Measurements from ENCODE around the gene GRAMD1B.

Gene GRAMD1B

GRCh38 chr11:123579482-123579812 lies 149.4 kb downstream of the GRAMD1B start:
- Histone ChIP-seq H3K27me3 (ENCODE audit: insufficient read depth, poor library complexity, severe bottlenecking) (no peaks in the 10 kb centered on the region), H3K27ac (replicated peaks) (no peak overlapping the region), H3K4me3 (replicated peaks; ENCODE audit: insufficient read depth, low read length) (no peak overlapping the region)
- DNase-seq (ENCODE audit: low read depth in 1 of 2, low spot score in 1 of 2): no peak
- no peak for TF ChIP-seq REST (IDR thresholded peaks at IDR 0.05; ENCODE audit: insufficient replicate concordance, low read depth)
- TF ChIP-seq GABPA (IDR thresholded peaks at IDR 0.05; ENCODE audit: low read depth): no peak
- TF ChIP-seq CTCF (IDR thresholded peaks at IDR 0.05; ENCODE audit: insufficient read depth, low read length): no peak
- no peak for TF ChIP-seq SPI1 (IDR thresholded peaks at IDR 0.05; ENCODE audit: borderline replicate concordance, low read depth)
- no peak for TF ChIP-seq POLR2AphosphoS5 (IDR thresholded peaks at IDR 0.05; ENCODE audit: low read depth)

DNA sequence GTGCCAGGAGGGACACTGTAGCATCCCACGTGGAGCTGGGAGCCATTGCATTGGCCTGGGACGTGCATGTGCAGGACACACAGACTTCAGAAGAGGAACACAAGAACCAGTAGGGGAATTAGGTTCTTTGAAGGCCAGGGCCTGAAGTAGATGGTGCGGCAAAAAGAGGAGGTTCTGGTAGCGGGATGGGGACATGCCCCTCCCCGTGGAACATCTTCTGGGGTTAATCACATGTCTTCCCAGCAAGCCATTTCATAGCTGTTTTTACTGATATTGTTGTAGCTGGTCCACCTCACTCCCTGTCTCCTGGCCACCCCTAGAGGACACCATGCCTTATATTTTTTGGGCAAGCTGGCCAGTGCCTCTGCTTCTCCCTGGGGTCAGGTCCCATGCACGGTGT lies 150.1 kb downstream of the GRAMD1B start:
- Histone ChIP-seq H3K27ac (replicated peaks) (no peak overlapping the region), H3K4me3 (replicated peaks; ENCODE audit: insufficient read depth, low read length) (no peak overlapping the region), H3K27me3 (ENCODE audit: insufficient read depth, poor library complexity, severe bottlenecking) (no peaks in the 10 kb centered on the region)
- DNase-seq (ENCODE audit: low read depth in 1 of 2, low spot score in 1 of 2): no peak
- TF ChIP-seq REST (IDR thresholded peaks at IDR 0.05; ENCODE audit: insufficient replicate concordance, low read depth) (no peak), POLR2AphosphoS5 (IDR thresholded peaks at IDR 0.05; ENCODE audit: low read depth) (no peak), GABPA (IDR thresholded peaks at IDR 0.05; ENCODE audit: low read depth) (no peak), SPI1 (IDR thresholded peaks at IDR 0.05; ENCODE audit: borderline replicate concordance, low read depth) (no peak), CTCF (IDR thresholded peaks at IDR 0.05; ENCODE audit: insufficient read depth, low read length) (no peak)

- H3K27me3 ChIP-seq (ENCODE audit: insufficient read depth, poor library complexity, severe bottlenecking): no peaks in the 10 kb centered on the region
Measured at GRCh38 chr11:123580557-123581275, 150.6 kb downstream of the GRAMD1B start.

More at GRCh38 chr11:123580557-123581275, 150.6 kb downstream of the GRAMD1B start:
- Histone ChIP-seq H3K27ac (replicated peaks) (0 out of 2 replicates have a peak overlapping the region, but pooled peaks have one; percentile 3), H3K4me3 (replicated peaks; ENCODE audit: insufficient read depth, low read length) (no peak overlapping the region)
- no peak for TF ChIP-seq REST (IDR thresholded peaks at IDR 0.05; ENCODE audit: insufficient replicate concordance, low read depth)
- TF ChIP-seq CTCF (IDR thresholded peaks at IDR 0.05; ENCODE audit: insufficient read depth, low read length): peak; percentile 52
- TF ChIP-seq SPI1 (IDR thresholded peaks at IDR 0.05; ENCODE audit: borderline replicate concordance, low read depth): peak; percentile 58; the same call in 1 of the 2 replicates
- peak; percentile 45 to 58 for DNase-seq (ENCODE audit: low read depth in 1 of 2, low spot score in 1 of 2)
